ENCODE measurements around the gene NDUFAF7. TPM values are rescaled to one million over a fixed set of nuclear protein-coding genes. Genes with fewer than 3 reads are reported as not detected.
"Not testable (repeated sequence)": the region's sequence is repeated elsewhere in the genome, so short reads cannot be mapped to it uniquely, and the experiment has no call there.

NDUFAF7 gene
- total and polyA plus RNA-seq, 9 of the 15 experiments (the other 6 are each of a cell fraction or from before 2014, with no cell fraction given), result 14.9 to 41.6 (median 23.9) TPM

GRCh38 chr2:37206760-37207159 lies 24.7 kb upstream of the NDUFAF7 start:
- BruUV-seq (replicated peaks); H3K4me1 ChIP-seq (replicated peaks in 1 of 2; ENCODE audit: control insufficient read depth in 2 of 2, insufficient read depth in 2 of 2, low read length in 2 of 2); H2AFZ ChIP-seq (ENCODE audit: low read depth, low read length); H4K20me1 ChIP-seq (replicated peaks; ENCODE audit: control insufficient read depth, insufficient read depth, low read length); CTCF ChIA-PET (ENCODE audit: low intra/inter-chr PET ratio); FAIRE-seq; POLR2A ChIA-PET; H3K27me3 ChIP-seq (ENCODE audit: control insufficient read depth in 2 of 2, insufficient read depth in 2 of 2, low read length in 2 of 2); in situ Hi-C loops (cut with MboI); H3K9me1 ChIP-seq (ENCODE audit: control insufficient read depth, insufficient read depth, low read length); H3K9ac ChIP-seq (ENCODE audit: insufficient read depth in 1 of 2, low read depth in 2 of 2, low read length in 2 of 2); H3K4me2 ChIP-seq (ENCODE audit: insufficient read depth, low read length); H3K27ac ChIP-seq (ENCODE audit: extremely low read depth, low read depth, low read length); ATAC-seq; intact Hi-C loops (cut with micrococcal nuclease); DNase-seq (ENCODE audit: extremely low read depth in 1 of 4, low spot score in 3 of 4); H3K4me3 ChIP-seq: not testable (repeated sequence)
- Histone ChIP-seq H3K9me3 (replicated peaks; ENCODE audit: control insufficient read depth, insufficient read depth, low read depth, low read length) (peaks cover 27% of the 10 kb centered on the region), H3K79me2 (ENCODE audit: control insufficient read depth, insufficient read depth, low read length) (peaks cover 65% of the 10 kb centered on the region), H3K36me3 (ENCODE audit: control insufficient read depth, insufficient read depth, low read length) (peaks cover 98% of the 10 kb centered on the region)
- TF ChIP-seq ZNF75A (CRISPR knock-in tag; IDR thresholded peaks at IDR 0.05), result peak; percentile 90
- WGBS (ENCODE audit: insufficient coverage, low coverage, missing lambda C conversion rate), result 93% methylated on average over 2 of the region's 2 CpGs

GRCh38 chr2:37211212-37211611 lies 20.2 kb upstream of the NDUFAF7 start:
- H3K4me1 ChIP-seq (replicated peaks in 1 of 2; ENCODE audit: control insufficient read depth in 2 of 2, insufficient read depth in 2 of 2, low read length in 2 of 2), result no peaks in the 10 kb centered on the region
- intact Hi-C loops (cut with micrococcal nuclease), result no loop called here
- H3K9me3 ChIP-seq (replicated peaks; ENCODE audit: control insufficient read depth, insufficient read depth, low read depth, low read length), result peaks cover 14% of the 10 kb centered on the region
- TF ChIP-seq XRCC3 (IDR thresholded peaks at IDR 0.05), result no peak
- no peak for TF ChIP-seq MXI1 (IDR thresholded peaks at IDR 0.05; ENCODE audit: low read depth, low read length)
- TF ChIP-seq NCOA2 (IDR thresholded peaks at IDR 0.05; ENCODE audit: partially characterized antibody in 2 of 2), result no peak
- TF ChIP-seq ARID3B (CRISPR knock-in tag; IDR thresholded peaks at IDR 0.05; ENCODE audit: borderline replicate concordance), result no peak
- TF ChIP-seq LARP7 (IDR thresholded peaks at IDR 0.05), result no peak
- no peak for TF ChIP-seq CBFA2T2 (conservative IDR thresholded peaks at IDR 0.05)
- TF ChIP-seq HOXB6 (CRISPR knock-in tag; IDR thresholded peaks at IDR 0.05; ENCODE audit: borderline replicate concordance), result no peak
- no peak for TF ChIP-seq SOX6 (IDR thresholded peaks at IDR 0.05)
- no peak for TF ChIP-seq TCF7 (IDR thresholded peaks at IDR 0.05; ENCODE audit: borderline replicate concordance)
- TF ChIP-seq, protein P1, sequence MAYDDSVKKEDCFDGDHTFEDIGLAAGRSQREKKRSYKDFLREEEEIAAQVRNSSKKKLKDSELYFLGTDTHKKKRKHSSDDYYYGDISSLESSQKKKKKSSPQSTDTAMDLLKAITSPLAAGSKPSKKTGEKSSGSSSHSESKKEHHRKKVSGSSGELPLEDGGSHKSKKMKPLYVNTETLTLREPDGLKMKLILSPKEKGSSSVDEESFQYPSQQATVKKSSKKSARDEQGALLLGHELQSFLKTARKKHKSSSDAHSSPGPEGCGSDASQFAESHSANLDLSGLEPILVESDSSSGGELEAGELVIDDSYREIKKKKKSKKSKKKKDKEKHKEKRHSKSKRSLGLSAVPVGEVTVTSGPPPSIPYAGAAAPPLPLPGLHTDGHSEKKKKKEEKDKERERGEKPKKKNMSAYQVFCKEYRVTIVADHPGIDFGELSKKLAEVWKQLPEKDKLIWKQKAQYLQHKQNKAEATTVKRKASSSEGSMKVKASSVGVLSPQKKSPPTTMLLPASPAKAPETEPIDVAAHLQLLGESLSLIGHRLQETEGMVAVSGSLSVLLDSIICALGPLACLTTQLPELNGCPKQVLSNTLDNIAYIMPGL (CRISPR knock-in tag; IDR thresholded peaks at IDR 0.05), result no peak
- TF ChIP-seq ZNF311 (CRISPR knock-in tag; IDR thresholded peaks at IDR 0.05), result no peak
- H3K27me3 ChIP-seq (ENCODE audit: control insufficient read depth in 2 of 2, insufficient read depth in 2 of 2, low read length in 2 of 2), result no peaks in the 10 kb centered on the region
- in situ Hi-C loops (cut with MboI), result no loop called here
- H3K9me1 ChIP-seq (ENCODE audit: control insufficient read depth, insufficient read depth, low read length), result no peaks in the 10 kb centered on the region
- ATAC-seq, result no peak
- ChIA-PET POLR2A (interaction anchor here (0.7 to 1.1 kb wide), 3 partner anchors 9 to 13 kb away, joined by 3 to 6 read pairs (median 3); no protein-coding TSS in a partner anchor), CTCF (ENCODE audit: low intra/inter-chr PET ratio) (no interaction called here)
- H4K20me1 ChIP-seq (replicated peaks; ENCODE audit: control insufficient read depth, insufficient read depth, low read length), result no peaks in the 10 kb centered on the region
- H3K36me3 ChIP-seq (ENCODE audit: control insufficient read depth, insufficient read depth, low read length), result peaks cover 99% of the 10 kb centered on the region
- H3K27ac ChIP-seq (ENCODE audit: extremely low read depth, low read depth, low read length), result no peak overlapping the region
- H3K79me2 ChIP-seq (ENCODE audit: control insufficient read depth, insufficient read depth, low read length), result peaks cover 41% of the 10 kb centered on the region
- no peak overlapping the region for H3K9ac ChIP-seq (ENCODE audit: insufficient read depth in 1 of 2, low read depth in 2 of 2, low read length in 2 of 2)
- no peak overlapping the region for H3K4me2 ChIP-seq (ENCODE audit: insufficient read depth, low read length)
- FAIRE-seq, result no peak
- H2AFZ ChIP-seq (ENCODE audit: low read depth, low read length), result no peak overlapping the region
- no TSS peak for BruUV-seq (replicated peaks)
- no peak for DNase-seq (ENCODE audit: extremely low read depth in 1 of 4, low spot score in 3 of 4)
- no peak overlapping the region for H3K4me3 ChIP-seq

Data from K562 (cell line).